GM19351 (cell line): ENCODE results near the gene PELI2.

Experiments
- ATAC-seq: cut with Tn5 transposase; IDR thresholded peaks from one replicate; pipeline ENCODE4 v1.9.1; 2021; ENCODE audit warnings: mild to moderate bottlenecking, moderate library complexity; ENCODE audit not compliant: unreplicated experiment

PELI2 gene

GRCh38 chr14:56224691-56225681 lies 106.8 kb downstream of the PELI2 start:
- no peak for ATAC-seq

DNA sequence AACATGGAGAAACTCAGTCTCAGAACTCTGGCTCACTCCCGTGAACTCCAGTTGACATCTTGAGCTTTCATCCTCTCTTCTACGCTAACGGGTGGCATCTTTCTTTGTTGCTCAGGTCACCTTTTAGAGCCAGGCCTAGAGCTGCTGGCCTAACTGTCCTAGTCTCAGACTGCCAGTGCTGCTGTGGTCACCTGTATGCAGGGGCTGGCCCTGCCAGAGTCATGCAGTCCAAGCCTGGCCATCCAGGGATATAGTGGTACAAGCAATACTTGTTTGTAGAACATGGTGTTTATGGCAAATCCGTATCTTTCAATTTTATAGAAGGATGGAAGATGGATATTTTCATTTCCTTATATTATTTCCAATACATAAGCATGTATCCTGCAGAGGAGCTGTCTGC lies 117.2 kb downstream of the PELI2 start:
- no peak for ATAC-seq

DNA sequence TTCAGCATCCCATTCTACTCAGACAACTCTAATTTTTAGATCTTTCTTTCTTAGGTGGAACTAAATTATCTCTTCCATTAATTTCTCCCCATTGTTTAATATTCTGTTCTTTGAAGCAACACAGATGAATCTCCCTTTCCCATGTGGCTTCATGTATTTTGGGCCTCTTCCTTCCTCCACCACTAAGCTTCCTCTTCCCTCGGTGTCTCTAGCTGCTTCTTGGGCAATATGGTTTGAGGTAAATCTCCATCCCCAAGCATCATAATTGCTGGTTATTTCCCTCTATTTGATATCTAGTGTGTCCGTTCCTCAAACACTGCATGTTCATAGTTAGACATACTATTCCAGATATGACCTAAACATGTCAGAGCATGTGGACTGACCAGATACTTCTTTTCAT lies 119.2 kb downstream of the PELI2 start:
- ATAC-seq, result no peak

GRCh38 chr14:56241461-56241860 lies 123.2 kb downstream of the PELI2 start:
- ATAC-seq, result no peak

- no peak for ATAC-seq
Observed at GRCh38 chr14:56243110-56243509, 124.9 kb downstream of the PELI2 start.

- no peak for ATAC-seq
Observed at GRCh38 chr14:56244138-56244789, 126.1 kb downstream of the PELI2 start.

- ATAC-seq, result no peak
Observed at GRCh38 chr14:56247495-56248200, 129.4 kb downstream of the PELI2 start.

DNA sequence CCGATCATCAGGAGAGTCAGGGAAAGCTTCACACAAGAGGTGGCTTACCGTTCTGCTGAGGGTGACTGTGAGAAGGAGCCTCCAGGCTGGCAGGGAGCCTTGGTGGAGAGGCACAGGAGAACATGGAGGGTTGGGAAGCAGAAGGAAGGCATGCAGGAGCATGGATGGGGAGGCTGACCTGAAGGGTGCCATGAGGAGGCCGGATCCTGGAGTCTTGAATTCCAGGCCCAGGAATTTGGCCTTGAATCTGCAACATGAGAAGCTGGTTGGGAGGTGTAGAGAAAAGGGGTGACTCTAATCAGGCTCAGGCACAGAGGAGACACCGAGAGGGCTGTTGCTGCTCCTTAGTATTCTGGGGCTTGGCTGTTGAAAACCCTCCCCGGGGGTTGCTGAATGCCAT lies 130.2 kb downstream of the PELI2 start:
- ATAC-seq, result no peak

DNA sequence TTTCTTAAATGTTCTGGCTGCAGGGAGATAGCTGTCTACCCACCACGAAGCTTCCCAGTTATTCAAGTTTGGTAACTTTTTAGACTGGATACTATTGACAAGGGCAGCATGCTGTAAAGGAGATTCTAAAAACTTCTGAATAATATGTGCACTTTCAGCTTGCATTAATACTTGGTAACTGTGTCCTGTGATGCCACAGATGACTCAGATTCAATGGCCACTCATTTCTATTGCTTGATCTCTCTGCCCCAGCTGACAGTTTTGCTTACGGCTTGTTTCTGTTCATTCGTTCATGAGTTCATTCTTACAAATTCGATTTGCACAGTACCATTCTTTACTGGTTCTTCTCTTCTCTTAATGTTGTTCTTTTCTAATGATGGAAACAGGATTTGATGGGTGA lies 142.8 kb downstream of the PELI2 start:
- ATAC-seq, result no peak

DNA sequence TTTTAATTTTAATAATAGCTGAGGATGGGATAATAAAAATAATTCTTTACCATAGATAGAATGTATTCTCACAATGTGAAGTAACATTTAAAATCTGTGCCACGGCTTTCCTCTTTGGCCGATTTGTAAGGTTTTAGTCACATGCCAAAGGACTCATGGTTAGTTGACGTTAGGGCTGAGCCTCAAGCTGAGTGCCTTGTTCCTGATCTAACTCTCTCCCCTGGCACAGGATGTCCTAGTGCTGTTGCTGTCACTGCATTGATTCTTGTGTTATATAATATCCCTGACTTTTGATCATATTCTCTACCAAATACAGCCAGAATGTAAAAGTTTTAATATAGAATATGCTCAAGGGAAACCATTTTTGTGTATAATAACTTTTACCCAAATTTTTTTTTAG lies 144.3 kb downstream of the PELI2 start:
- ATAC-seq, result no peak

DNA sequence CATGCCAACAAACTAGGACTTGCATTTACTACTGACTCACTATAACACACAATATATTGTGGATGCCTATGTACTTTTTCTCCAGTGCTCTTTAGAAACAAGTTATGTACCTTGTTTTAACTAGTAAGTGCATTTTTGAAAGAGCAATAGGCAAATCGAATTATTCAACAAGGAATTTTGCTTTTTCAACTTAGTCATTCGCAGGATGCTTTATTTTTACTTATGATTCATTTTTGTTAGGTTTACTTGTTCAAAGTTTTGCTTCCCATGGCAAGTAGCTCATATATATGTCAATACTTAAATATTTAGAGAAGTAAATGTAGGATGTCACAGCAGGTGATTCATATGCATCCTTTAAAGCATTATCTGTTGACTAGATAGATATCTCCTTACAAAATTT lies 149.8 kb downstream of the PELI2 start:
- ATAC-seq, result no peak

- ATAC-seq, result no peak
Observed at GRCh38 chr14:56268673-56269072, 150.5 kb downstream of the PELI2 start.

- ATAC-seq, result no peak
Observed at GRCh38 chr14:56270921-56271320, 152.7 kb downstream of the PELI2 start.

DNA sequence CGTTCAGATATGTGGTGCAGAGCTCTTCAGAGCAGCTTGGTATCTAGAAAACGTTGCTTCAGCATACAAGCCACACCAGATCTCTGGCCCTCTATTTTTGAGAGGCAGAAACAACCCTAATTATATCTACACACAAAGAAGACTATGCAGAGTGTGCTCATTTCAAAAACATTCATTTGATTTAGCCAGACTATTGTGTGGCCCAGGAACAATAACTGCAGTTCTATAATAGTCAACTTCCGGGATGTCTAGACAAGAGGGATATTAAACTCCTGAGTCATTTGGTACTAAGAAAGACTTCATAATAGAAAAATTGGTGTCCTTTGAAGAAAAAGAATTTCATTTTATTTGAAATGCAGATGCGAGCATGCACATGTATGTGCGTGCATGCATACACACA lies 153.8 kb downstream of the PELI2 start:
- ATAC-seq, result no peak

DNA sequence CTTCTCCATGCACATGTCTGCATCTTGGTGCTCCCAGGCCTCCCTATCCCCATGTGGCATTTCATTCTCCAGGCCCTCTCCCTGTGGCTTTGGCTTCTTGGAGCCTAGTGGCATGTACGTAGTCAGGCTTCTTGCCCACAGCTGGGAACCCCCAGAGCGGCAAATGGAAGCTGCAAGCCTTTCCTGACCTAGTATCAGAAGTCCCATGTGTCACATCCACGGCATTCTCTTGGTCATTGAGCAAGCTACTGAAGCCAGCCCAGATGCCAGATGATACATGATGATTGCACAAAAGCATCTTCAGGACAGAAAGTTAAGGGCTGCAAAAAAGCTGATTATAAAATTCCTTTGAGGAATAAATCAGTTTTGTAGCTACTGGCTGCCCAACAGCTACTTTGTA lies 154.9 kb downstream of the PELI2 start:
- no peak for ATAC-seq

DNA sequence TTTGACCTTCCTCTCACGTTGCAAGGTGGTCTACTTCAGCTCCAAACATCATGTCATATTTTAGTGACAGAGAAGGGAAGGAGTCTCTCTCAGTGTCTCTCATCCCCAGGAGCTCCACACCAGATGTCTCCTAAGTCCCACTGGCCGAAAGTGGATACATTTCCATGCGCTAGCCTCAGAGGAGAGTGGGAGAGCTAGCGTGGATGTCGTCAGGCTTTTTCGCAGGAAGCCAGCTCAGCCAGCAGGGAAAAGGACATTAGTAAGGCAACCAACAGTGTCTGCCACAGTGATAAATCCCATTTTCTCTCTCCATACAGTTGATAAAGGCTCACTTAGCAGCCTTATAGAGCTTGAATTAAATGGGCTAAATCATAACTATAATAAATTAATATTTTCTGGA lies 155.7 kb downstream of the PELI2 start:
- no peak for ATAC-seq

DNA sequence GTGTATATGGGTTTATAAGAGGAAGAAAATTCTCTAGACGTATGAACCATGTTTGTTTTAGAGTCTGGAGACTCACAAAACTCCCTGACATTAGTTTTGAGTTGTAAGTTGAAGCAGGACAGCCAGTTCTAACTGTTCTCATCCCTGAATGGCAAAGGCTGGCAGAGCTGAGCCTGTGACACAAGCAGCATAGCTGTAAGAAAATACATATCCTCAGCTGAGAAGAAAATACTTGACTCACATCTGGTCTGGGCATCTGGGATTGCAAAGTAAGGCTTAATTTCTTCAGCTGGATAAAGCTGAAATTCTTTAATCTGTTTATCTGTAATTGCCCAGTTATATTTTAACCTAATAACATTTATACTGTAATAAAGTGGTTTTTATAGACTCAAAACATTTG lies 156.3 kb downstream of the PELI2 start:
- ATAC-seq, result no peak

GRCh38 chr14:56276108-56276507 lies 157.9 kb downstream of the PELI2 start:
- ATAC-seq, result no peak

GRCh38 chr14:56278383-56278782 lies 160.2 kb downstream of the PELI2 start:
- ATAC-seq, result no peak

DNA sequence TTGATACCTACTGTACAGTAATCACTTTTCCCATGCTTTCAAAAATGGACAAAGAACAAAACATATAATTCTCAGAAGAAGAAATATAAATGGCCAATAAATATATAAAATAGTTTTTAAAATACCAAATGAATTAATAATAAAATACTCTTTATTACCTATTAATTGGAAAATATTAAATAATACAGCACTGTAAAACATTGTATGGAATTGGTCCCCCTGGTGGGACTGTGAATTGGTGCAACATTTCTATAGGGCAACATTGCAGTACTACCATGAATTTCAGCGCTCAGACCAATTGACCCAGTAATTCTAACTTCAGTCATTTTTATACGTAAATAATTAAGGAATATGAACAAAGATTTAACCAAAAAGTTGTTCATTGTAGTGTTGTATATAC lies 162.6 kb downstream of the PELI2 start:
- no peak for ATAC-seq

DNA sequence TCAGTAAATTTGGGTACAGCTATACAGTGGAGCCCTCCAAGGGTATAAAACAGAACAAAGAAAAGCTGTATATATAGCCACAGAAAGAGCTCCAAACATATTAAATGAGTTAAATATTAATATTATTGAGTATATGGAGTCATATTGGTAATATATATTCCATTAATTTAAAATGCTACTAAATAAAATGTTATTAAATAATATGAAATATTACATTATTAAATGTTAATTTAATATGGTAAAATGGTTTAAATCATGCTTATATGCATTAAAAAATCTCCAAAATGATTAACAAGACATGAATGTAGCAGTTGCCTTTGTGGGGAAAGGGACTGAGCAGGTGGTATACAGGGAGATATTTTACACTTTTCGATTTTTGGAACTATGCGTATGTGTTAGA lies 164.0 kb downstream of the PELI2 start:
- ATAC-seq, result no peak

DNA sequence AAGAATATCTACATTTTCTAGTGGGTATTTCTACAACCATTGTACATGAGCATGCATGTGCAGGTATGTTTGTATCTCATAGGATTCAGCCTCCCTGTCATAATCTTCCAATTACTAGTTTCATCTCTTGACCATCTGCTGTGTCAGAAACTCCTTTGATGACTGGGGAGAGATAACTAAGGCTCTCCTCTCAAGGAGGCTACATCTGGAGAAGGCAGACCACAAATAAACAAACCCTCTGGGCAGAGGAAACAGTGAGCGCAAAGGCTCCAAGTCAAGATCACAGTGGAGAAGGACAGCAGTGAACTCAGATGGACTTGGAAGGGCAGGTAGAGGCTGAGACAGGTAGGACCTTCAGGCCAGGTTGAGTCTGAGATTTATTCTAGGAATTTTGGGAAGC lies 166.4 kb downstream of the PELI2 start:
- ATAC-seq, result no peak
